Gastroesophageal sphincter (tissue), 3 donors: ENCODE measurements around the gene ATP11A.

Source experiments
- CTCF ChIP-seq, 4 experiments: fragments of 200-600 bp in 2 of 4; fragments of 450-650 bp in 2 of 4; sonication (generic) in 1 of 4; IDR thresholded peaks; one replicate each; pipeline ENCODE4 v1.5.1; 2017 to 2019; ENCODE audit warnings: antibody characterized with exemption in 4 of 4, mild to moderate bottlenecking in 2 of 4, moderate library complexity in 2 of 4
- EP300 ChIP-seq: sonication (generic); formaldehyde crosslinking; IDR thresholded peaks from one replicate; pipeline ENCODE4 v1.6.1; 2017; ENCODE audit warnings: antibody characterized with exemption, mild to moderate bottlenecking
- POLR2A ChIP-seq, 2 donors: fragments of 450-650 bp; IDR thresholded peaks; one replicate each; pipeline ENCODE4 v1.6.1; 2017; ENCODE audit warnings: antibody characterized with exemption in 2 of 2, mild to moderate bottlenecking in 2 of 2, moderate library complexity in 1 of 2
- POLR2AphosphoS5 ChIP-seq: sonication (generic); formaldehyde crosslinking; IDR thresholded peaks from one replicate; pipeline ENCODE4 v1.6.1; 2017; ENCODE audit warnings: antibody characterized with exemption

GRCh38 chr13:112930192-112930591 lies 240.4 kb downstream of the ATP11A start:
- TF ChIP-seq CTCF (IDR thresholded peaks at IDR 0.05): no peak
- no peak for TF ChIP-seq POLR2AphosphoS5
- no peak for TF ChIP-seq POLR2A (IDR thresholded peaks at IDR 0.05)
- no peak for TF ChIP-seq EP300
